MM.1S (cell line): Measurements from ENCODE around the gene PTGDR.

Experiments used
- DNase-seq: peaks from one replicate; pipeline ENCODE4 v3.0.0-alpha.2; 2015
- H2AFZ ChIP-seq: fragments of 300-600 bp; sonication (generic); 2 replicates; pipeline ENCODE4 v1.6.0; 2016; ENCODE audit warnings: antibody characterized with exemption, low read length
- H3F3A ChIP-seq: fragments of 300-600 bp; sonication (generic); 2 replicates; pipeline ENCODE4 v1.6.1; 2016; ENCODE audit warnings: mild to moderate bottlenecking, antibody characterized with exemption, low read length, moderate library complexity, mixed read lengths; ENCODE audit not compliant: insufficient read depth
- H3K27ac ChIP-seq: fragments of 300-600 bp; sonication (generic); 2 replicates; pipeline ENCODE4 v1.5.1; 2016; ENCODE audit warnings: mild to moderate bottlenecking, low read length
- H3K27me3 ChIP-seq: fragments of 300-600 bp; sonication (generic); replicated peaks from 2 replicates; pipeline ENCODE4 v1.6.0; 2016; ENCODE audit warnings: low read length; ENCODE audit not compliant: insufficient read depth
- H3K36me3 ChIP-seq: fragments of 300-600 bp; sonication (generic); replicated peaks from 2 replicates; pipeline ENCODE4 v1.6.1; 2016; ENCODE audit warnings: mild to moderate bottlenecking, low read length, mixed read lengths; ENCODE audit not compliant: insufficient read depth
- H3K4me1 ChIP-seq: fragments of 300-600 bp; sonication (generic); 2 replicates; pipeline ENCODE4 v1.6.1; 2016; ENCODE audit warnings: low read length, mixed read lengths
- H3K4me2 ChIP-seq: fragments of 300-600 bp; sonication (generic); 2 replicates; pipeline ENCODE4 v1.6.0; 2016; ENCODE audit warnings: low read depth, low read length
- H3K4me3 ChIP-seq: fragments of 300-600 bp; sonication (generic); 2 replicates; pipeline ENCODE4 v1.5.1; 2016; ENCODE audit warnings: low read length, mixed read lengths
- H3K79me2 ChIP-seq: fragments of 300-600 bp; sonication (generic); 2 replicates; pipeline ENCODE4 v1.6.1; 2016; ENCODE audit warnings: mixed run types, low read length, mixed read lengths
- H3K9ac ChIP-seq: fragments of 300-600 bp; sonication (generic); 2 replicates; pipeline ENCODE4 v1.6.1; 2016; ENCODE audit warnings: low read length, mixed read lengths
- H3K9me2 ChIP-seq: fragments of 300-600 bp; sonication (generic); replicated peaks from 2 replicates; pipeline ENCODE4 v1.6.1; 2016; ENCODE audit warnings: mild to moderate bottlenecking, low read length, mixed read lengths; ENCODE audit not compliant: insufficient read depth
- H3K9me3 ChIP-seq: fragments of 300-600 bp; sonication (generic); replicated peaks from 2 replicates; pipeline ENCODE4 v1.6.1; 2016; ENCODE audit warnings: mild to moderate bottlenecking, low read length, mixed read lengths; ENCODE audit not compliant: insufficient read depth
- H4K20me1 ChIP-seq: fragments of 300-600 bp; sonication (generic); 2 replicates; pipeline ENCODE4 v1.6.1; 2016; ENCODE audit warnings: mild to moderate bottlenecking, low read length, moderate library complexity, mixed read lengths; ENCODE audit not compliant: insufficient read depth
- EZH2 ChIP-seq: fragments of 300-600 bp; sonication (generic); optimal IDR thresholded peaks from 2 replicates; pipeline ENCODE3; 2017; ENCODE audit warnings: low read depth, mild to moderate bottlenecking, antibody characterized with exemption, low read length, mixed read lengths
- EZH2phosphoT487 ChIP-seq: fragments of 300-600 bp; sonication (generic); IDR thresholded peaks from 2 replicates; pipeline ENCODE4 v1.6.1; 2018; ENCODE audit warnings: antibody characterized with exemption, low read length
- TF ChIP-seq, protein P1 (sequence below): fragments of 300-600 bp; sonication (generic); IDR thresholded peaks from 2 replicates; pipeline ENCODE4 v1.5.1; 2016; ENCODE audit warnings: antibody characterized with exemption, low read length, mixed read lengths

PTGDR gene

DNA sequence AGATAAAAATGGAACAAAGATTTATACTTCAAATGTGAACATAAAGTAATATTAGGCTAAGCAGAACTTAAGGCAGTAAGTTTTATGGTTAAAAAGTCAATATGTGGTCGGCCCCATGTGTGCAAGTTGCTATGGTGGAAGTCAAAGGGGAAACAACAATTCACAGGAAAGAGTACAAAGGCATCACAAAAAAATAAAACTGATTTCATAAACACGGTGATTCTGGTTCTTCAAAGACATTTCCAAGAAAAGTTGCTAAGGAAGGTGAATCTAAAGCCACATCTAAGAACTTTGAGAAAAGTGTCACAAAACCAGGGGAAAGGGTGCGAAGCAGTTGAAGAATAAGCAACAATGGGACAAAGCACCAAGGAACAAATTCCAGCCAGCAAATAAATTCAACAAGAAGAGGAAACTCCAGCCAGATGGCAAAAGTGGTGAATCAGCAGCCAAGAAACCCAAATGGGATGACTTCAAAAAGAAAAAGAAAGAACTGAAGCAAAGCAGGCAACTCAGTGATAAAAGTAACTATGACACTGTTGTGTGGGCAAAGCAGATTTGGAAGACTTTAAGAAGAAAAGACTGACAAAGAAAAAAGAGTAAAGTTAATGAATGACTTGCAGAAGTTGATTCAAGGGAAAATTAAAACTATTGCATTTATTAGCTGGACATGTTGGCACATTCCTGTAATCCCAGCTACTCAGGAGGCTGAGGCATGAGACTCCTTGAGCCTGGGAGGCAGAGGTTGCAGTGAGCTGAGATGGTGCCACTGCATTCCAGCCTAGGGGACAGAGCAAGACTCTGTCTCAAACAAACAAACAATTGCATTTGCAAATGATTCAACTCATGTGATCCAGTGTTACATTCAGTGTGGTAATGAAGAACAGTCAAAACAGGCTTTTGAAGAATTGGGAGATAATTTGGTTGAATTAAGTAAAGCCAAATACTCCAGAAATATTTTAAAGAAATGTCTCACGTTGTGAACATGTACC, 19.5 kb downstream of the PTGDR start:
- TF ChIP-seq EZH2 (no peak), EZH2phosphoT487 (no peak)
- TF ChIP-seq, protein P1, sequence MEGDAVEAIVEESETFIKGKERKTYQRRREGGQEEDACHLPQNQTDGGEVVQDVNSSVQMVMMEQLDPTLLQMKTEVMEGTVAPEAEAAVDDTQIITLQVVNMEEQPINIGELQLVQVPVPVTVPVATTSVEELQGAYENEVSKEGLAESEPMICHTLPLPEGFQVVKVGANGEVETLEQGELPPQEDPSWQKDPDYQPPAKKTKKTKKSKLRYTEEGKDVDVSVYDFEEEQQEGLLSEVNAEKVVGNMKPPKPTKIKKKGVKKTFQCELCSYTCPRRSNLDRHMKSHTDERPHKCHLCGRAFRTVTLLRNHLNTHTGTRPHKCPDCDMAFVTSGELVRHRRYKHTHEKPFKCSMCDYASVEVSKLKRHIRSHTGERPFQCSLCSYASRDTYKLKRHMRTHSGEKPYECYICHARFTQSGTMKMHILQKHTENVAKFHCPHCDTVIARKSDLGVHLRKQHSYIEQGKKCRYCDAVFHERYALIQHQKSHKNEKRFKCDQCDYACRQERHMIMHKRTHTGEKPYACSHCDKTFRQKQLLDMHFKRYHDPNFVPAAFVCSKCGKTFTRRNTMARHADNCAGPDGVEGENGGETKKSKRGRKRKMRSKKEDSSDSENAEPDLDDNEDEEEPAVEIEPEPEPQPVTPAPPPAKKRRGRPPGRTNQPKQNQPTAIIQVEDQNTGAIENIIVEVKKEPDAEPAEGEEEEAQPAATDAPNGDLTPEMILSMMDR = no peak
- H3K9me3 ChIP-seq = no peaks in the 10 kb centered on the region
- no peak overlapping the region for H3K9ac ChIP-seq
- H3K79me2 ChIP-seq = no peaks in the 10 kb centered on the region
- no peaks in the 10 kb centered on the region for H3F3A ChIP-seq
- no peak overlapping the region for H2AFZ ChIP-seq
- H4K20me1 ChIP-seq = no peaks in the 10 kb centered on the region
- no peak overlapping the region for H3K27ac ChIP-seq
- no peaks in the 10 kb centered on the region for H3K27me3 ChIP-seq
- H3K4me2 ChIP-seq = no peak overlapping the region
- H3K9me2 ChIP-seq = no peaks in the 10 kb centered on the region
- H3K4me3 ChIP-seq = no peak overlapping the region
- DNase-seq = no peak
- H3K4me1 ChIP-seq = no peaks in the 10 kb centered on the region
- no peaks in the 10 kb centered on the region for H3K36me3 ChIP-seq

DNA sequence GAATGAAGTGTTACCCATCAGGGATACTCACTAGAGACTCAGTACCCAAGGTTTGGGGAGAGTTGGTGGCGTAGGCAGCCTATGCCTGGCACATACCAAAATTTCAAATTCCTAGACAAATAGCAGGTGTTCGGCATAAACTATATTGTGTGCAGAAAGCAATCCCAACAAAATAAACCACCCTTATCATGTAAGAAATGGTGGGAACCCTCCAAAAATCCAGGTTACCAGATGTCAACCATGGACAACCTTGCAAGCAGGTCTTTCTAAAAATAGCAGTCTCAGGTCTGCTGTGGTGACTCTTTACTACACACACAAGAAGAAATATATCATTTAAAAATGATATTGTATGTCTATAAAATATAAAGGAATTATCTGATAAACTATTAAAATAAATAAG, 28.9 kb downstream of the PTGDR start:
- Histone ChIP-seq H3K9me2 (no peaks in the 10 kb centered on the region), H3K27ac (no peak overlapping the region), H3K4me1 (no peaks in the 10 kb centered on the region), H3F3A (no peaks in the 10 kb centered on the region), H2AFZ (no peak overlapping the region), H3K4me3 (no peak overlapping the region), H3K79me2 (no peaks in the 10 kb centered on the region), H3K36me3 (no peaks in the 10 kb centered on the region), H3K27me3 (no peaks in the 10 kb centered on the region), H3K4me2 (no peak overlapping the region), H4K20me1 (no peaks in the 10 kb centered on the region), H3K9ac (no peak overlapping the region), H3K9me3 (no peaks in the 10 kb centered on the region)
- TF ChIP-seq, protein P1 = no peak
- TF ChIP-seq EZH2phosphoT487 (no peak), EZH2 (no peak)
- DNase-seq = no peak

- Histone ChIP-seq H3F3A (no peaks in the 10 kb centered on the region), H3K4me1 (no peaks in the 10 kb centered on the region), H3K4me2 (no peak overlapping the region), H3K4me3 (no peak overlapping the region), H3K79me2 (no peaks in the 10 kb centered on the region), H3K27ac (no peak overlapping the region), H4K20me1 (no peaks in the 10 kb centered on the region), H3K9ac (no peak overlapping the region), H3K36me3 (no peaks in the 10 kb centered on the region), H3K27me3 (no peaks in the 10 kb centered on the region), H3K9me3 (no peaks in the 10 kb centered on the region), H2AFZ (no peak overlapping the region), H3K9me2 (no peaks in the 10 kb centered on the region)
- TF ChIP-seq, protein P1 = no peak
- TF ChIP-seq EZH2 (no peak), EZH2phosphoT487 (no peak)
- DNase-seq = no peak
Observed at GRCh38 chr14:52298795-52299194, 31.3 kb downstream of the PTGDR start.
